DMS153 treated with DMSO at 0.1 percent for 48 hours (cell line): Measurements from ENCODE around the gene ZNF296.

Experiments
- DNase-seq: peaks from one replicate; lab custom pipeline; 2025; ENCODE audit not compliant: unreplicated experiment; lab: John Stamatoyannopoulos, UW

The ZNF296 gene

GRCh38 chr19:45103508-45104319 lies 27.4 kb upstream of the ZNF296 start:
- peak; percentile 86 for DNase-seq

GRCh38 chr19:45103156-45103507 lies 26.9 kb upstream of the ZNF296 start:
- no peak for DNase-seq

- DNase-seq = no peak
Measured at GRCh38 chr19:45102481-45102880, 26.2 kb upstream of the ZNF296 start.

- no peak for DNase-seq
Measured at GRCh38 chr19:45101806-45102205, 25.5 kb upstream of the ZNF296 start.

- DNase-seq = no peak
Measured at GRCh38 chr19:45100846-45101252, 24.6 kb upstream of the ZNF296 start.

- DNase-seq = no peak
Measured at GRCh38 chr19:45100201-45100600, 23.9 kb upstream of the ZNF296 start.

- DNase-seq = no peak
Measured at GRCh38 chr19:45099467-45100191, 23.4 kb upstream of the ZNF296 start.

- no peak for DNase-seq
Measured at GRCh38 chr19:45098521-45099466, 22.5 kb upstream of the ZNF296 start.

- DNase-seq = no peak
Measured at GRCh38 chr19:45097776-45098520, 21.7 kb upstream of the ZNF296 start.

- no peak for DNase-seq
Measured at GRCh38 chr19:45097450-45097775, 21.1 kb upstream of the ZNF296 start.

GRCh38 chr19:45096700-45097099 lies 20.4 kb upstream of the ZNF296 start:
- no peak for DNase-seq

- DNase-seq = no peak
Measured at GRCh38 chr19:45095496-45096413, 19.5 kb upstream of the ZNF296 start.

GRCh38 chr19:45094707-45095106 lies 18.4 kb upstream of the ZNF296 start:
- no peak for DNase-seq

GRCh38 chr19:45094137-45094536 lies 17.9 kb upstream of the ZNF296 start:
- no peak for DNase-seq

- peak; percentile 93 for DNase-seq
Measured at GRCh38 chr19:45092747-45093678, 16.7 kb upstream of the ZNF296 start, which contains the start of gene PPP1R37. TSS of gene PPP1R37 (plus strand) at chr19:45093179. CDS start at chr19:45093326, 147 bp downstream.

GRCh38 chr19:45091031-45091923 lies 15.0 kb upstream of the ZNF296 start:
- peak; percentile 95 for DNase-seq

- DNase-seq = no peak
Measured at GRCh38 chr19:45090606-45091005, 14.3 kb upstream of the ZNF296 start.

GRCh38 chr19:45090034-45090433 lies 13.8 kb upstream of the ZNF296 start:
- DNase-seq = no peak
